Mesenchymal stem cell (in vitro differentiated cells and primary cell): ENCODE data around the gene PTRHD1.

ENCODE experiments used
- DNase-seq: peaks from one replicate; pipeline ENCODE4 v3.0.0-alpha.2; 2013
- H2AFZ ChIP-seq: one replicate; pipeline ENCODE4 v1.6.1; 2013; ENCODE audit warnings: low read depth, mild to moderate bottlenecking, control low read depth, inconsistent platforms, low read length, moderate library complexity
- H2AK5ac ChIP-seq: 2 replicates; pipeline ENCODE4 v1.6.1; 2013; ENCODE audit warnings: low read length, moderate library complexity, mild to moderate bottlenecking, inconsistent platforms; ENCODE audit not compliant: severe bottlenecking
- H2BK120ac ChIP-seq: one replicate; pipeline ENCODE4 v1.6.1; 2013; ENCODE audit warnings: low read depth, mild to moderate bottlenecking, inconsistent platforms, low read length, moderate library complexity
- H2BK12ac ChIP-seq, 2 experiments: one replicate each; pipeline ENCODE4 v1.6.1; 2013; ENCODE audit warnings: inconsistent platforms in 2 of 2, low read length in 2 of 2, mild to moderate bottlenecking in 2 of 2, moderate library complexity in 2 of 2, control low read depth in 1 of 2
- H2BK15ac ChIP-seq: one replicate; pipeline ENCODE4 v1.6.1; 2013; ENCODE audit warnings: mild to moderate bottlenecking, low read depth, inconsistent platforms; ENCODE audit not compliant: poor library complexity, severe bottlenecking
- H2BK5ac ChIP-seq: 2 replicates; pipeline ENCODE4 v1.6.1; 2013; ENCODE audit warnings: low read depth, mild to moderate bottlenecking, low read length, control low read depth, inconsistent platforms; ENCODE audit not compliant: poor library complexity, severe bottlenecking
- H3K14ac ChIP-seq, 2 experiments: one replicate each; pipeline ENCODE4 v1.6.1; 2013; ENCODE audit warnings: inconsistent platforms in 2 of 2, low read length in 2 of 2, control low read depth in 1 of 2, mild to moderate bottlenecking in 1 of 2, moderate library complexity in 1 of 2
- H3K18ac ChIP-seq, 2 experiments: one replicate each; pipeline ENCODE4 v1.6.1; 2013; ENCODE audit warnings: inconsistent platforms in 2 of 2, low read length in 2 of 2, control low read depth in 1 of 2, low read depth in 1 of 2, mild to moderate bottlenecking in 1 of 2
- H3K23ac ChIP-seq, 2 experiments: one replicate each; pipeline ENCODE4 v1.6.1; 2013; ENCODE audit warnings: inconsistent platforms in 2 of 2, low read length in 2 of 2, mild to moderate bottlenecking in 2 of 2, moderate library complexity in 2 of 2, control low read depth in 1 of 2
- H3K27ac ChIP-seq: 2 replicates; pipeline ENCODE4 v1.5.1; 2013; ENCODE audit warnings: mild to moderate bottlenecking, moderate library complexity, low read length, control low read depth, inconsistent platforms; ENCODE audit not compliant: poor library complexity, severe bottlenecking
- H3K27me3 ChIP-seq, 2 experiments: 2 replicates each; pipeline versions ENCODE4 v1.6.1 to v1.7.0; 2013; ENCODE audit warnings: low read length in 2 of 2, mild to moderate bottlenecking in 2 of 2, moderate library complexity in 2 of 2, control low read depth in 1 of 2, inconsistent platforms in 1 of 2; ENCODE audit not compliant: control insufficient read depth in 1 of 2, insufficient read depth in 1 of 2
- H3K36me3 ChIP-seq, 2 experiments: 2 replicates each; pipeline versions ENCODE4 v1.6.1 to v1.7.0; 2013; ENCODE audit warnings: low read length in 2 of 2, control low read depth in 1 of 2, inconsistent platforms in 1 of 2, low read depth in 1 of 2, mild to moderate bottlenecking in 1 of 2; ENCODE audit not compliant: insufficient read depth in 2 of 2, control insufficient read depth in 1 of 2
- H3K4ac ChIP-seq, 2 experiments: one replicate each; pipeline ENCODE4 v1.6.1; 2013; ENCODE audit warnings: inconsistent platforms in 2 of 2, low read length in 2 of 2, mild to moderate bottlenecking in 2 of 2, moderate library complexity in 2 of 2, control low read depth in 1 of 2, low read depth in 1 of 2
- H3K4me1 ChIP-seq: 2 replicates; pipeline ENCODE4 v1.6.1; 2013; ENCODE audit warnings: low read depth, low read length, control low read depth; ENCODE audit not compliant: control insufficient read depth, insufficient read depth
- H3K4me2 ChIP-seq: 2 replicates; pipeline ENCODE4 v1.6.1; 2013; ENCODE audit warnings: low read length, mild to moderate bottlenecking, inconsistent platforms; ENCODE audit not compliant: poor library complexity, severe bottlenecking
- H3K4me3 ChIP-seq, 2 experiments: 2 replicates each; pipeline versions ENCODE4 v1.5.1 to v1.7.0; 2013; ENCODE audit warnings: low read length in 2 of 2, mild to moderate bottlenecking in 2 of 2, control low read depth in 1 of 2, low read depth in 1 of 2; ENCODE audit not compliant: insufficient read depth in 1 of 2
- H3K79me1 ChIP-seq: replicated peaks from 2 replicates; pipeline ENCODE4 v1.6.1; 2013; ENCODE audit warnings: mild to moderate bottlenecking, control low read depth, low read length, inconsistent platforms; ENCODE audit not compliant: poor library complexity, severe bottlenecking
- H3K9ac ChIP-seq: 2 replicates; pipeline ENCODE4 v1.7.0; 2013; ENCODE audit warnings: mild to moderate bottlenecking, low read length, moderate library complexity
- H3K9me3 ChIP-seq: 2 replicates; pipeline ENCODE4 v1.7.0; 2013; ENCODE audit warnings: mild to moderate bottlenecking, low read length; ENCODE audit not compliant: control insufficient read depth
- H4K8ac ChIP-seq: one replicate; pipeline ENCODE4 v1.6.1; 2013; ENCODE audit warnings: inconsistent platforms, mild to moderate bottlenecking, low read length, moderate library complexity
- H4K91ac ChIP-seq: one replicate; pipeline ENCODE4 v1.6.1; 2013; ENCODE audit warnings: mild to moderate bottlenecking, low read length, inconsistent platforms
- whole genome bisulfite sequencing: methylation state at CpG from one replicate; pipeline ENCODE4 v1.1.7; 2013; ENCODE audit warnings: mixed read lengths; 5-methylcytosine and 5-hydroxymethylcytosine counted together

The PTRHD1 gene

GRCh38 chr2:24754985-24755705 is 38.0 kb downstream of the PTRHD1 start:
- no peak overlapping the region for H4K8ac ChIP-seq
- H3K36me3 ChIP-seq = peaks cover 14 to 61% of the 10 kb centered on the region in 2 experiments
- no peak overlapping the region for H3K14ac ChIP-seq
- H2BK5ac ChIP-seq = no peak overlapping the region
- no peak overlapping the region for H3K23ac ChIP-seq
- no peaks in the 10 kb centered on the region for H3K79me1 ChIP-seq
- no peak overlapping the region for H2AK5ac ChIP-seq
- no peak overlapping the region for H2BK120ac ChIP-seq
- H3K9me3 ChIP-seq = no peaks in the 10 kb centered on the region
- no peak overlapping the region for H3K18ac ChIP-seq
- H3K4ac ChIP-seq = no peak overlapping the region
- no peaks in the 10 kb centered on the region for H3K4me1 ChIP-seq
- no peaks in the 10 kb centered on the region for H3K27me3 ChIP-seq
- H3K9ac ChIP-seq = no peak overlapping the region
- no peak overlapping the region for H3K4me3 ChIP-seq
- DNase-seq = no peak
- 91% methylated on average over 3 of the region's 3 CpGs for WGBS
- no peak overlapping the region for H2AFZ ChIP-seq
- H2BK12ac ChIP-seq = no peak overlapping the region
- H2BK15ac ChIP-seq = no peak overlapping the region
- H4K91ac ChIP-seq = no peak overlapping the region
- no peak overlapping the region for H3K4me2 ChIP-seq
- no peak overlapping the region for H3K27ac ChIP-seq

- Histone ChIP-seq H3K4ac (peak overlapping the region in 1 of 2 experiments; percentile 28), H2BK5ac (no peak overlapping the region), H3K79me1 (no peaks in the 10 kb centered on the region), H3K27me3 (no peaks in the 10 kb centered on the region), H3K4me1 (no peaks in the 10 kb centered on the region), H4K8ac (no peak overlapping the region), H3K4me3 (no peak overlapping the region), H3K18ac (no peak overlapping the region), H3K4me2 (no peak overlapping the region), H2BK120ac (no peak overlapping the region), H3K23ac (peak overlapping the region in 1 of 2 experiments; percentile 5), H3K27ac (no peak overlapping the region), H2BK12ac (no peak overlapping the region), H2AFZ (no peak overlapping the region), H3K14ac (peak overlapping the region in 1 of 2 experiments; percentile 55), H3K9me3 (no peaks in the 10 kb centered on the region), H2BK15ac (no peak overlapping the region), H3K36me3 (peaks cover 6 to 34% of the 10 kb centered on the region in 2 experiments), H2AK5ac (no peak overlapping the region), H3K9ac (no peak overlapping the region), H4K91ac (no peak overlapping the region)
- WGBS = 83% methylated on average over 7 of the region's 7 CpGs
- peak; percentile 46 for DNase-seq
Observed at GRCh38 chr2:24749069-24749691, 44.0 kb downstream of the PTRHD1 start.

GRCh38 chr2:24747299-24747698 is 45.9 kb downstream of the PTRHD1 start:
- no peak overlapping the region for H4K8ac ChIP-seq
- H3K9ac ChIP-seq = no peak overlapping the region
- no peak overlapping the region for H3K4me2 ChIP-seq
- H3K79me1 ChIP-seq = no peaks in the 10 kb centered on the region
- H2BK12ac ChIP-seq = no peak overlapping the region
- no peak overlapping the region for H4K91ac ChIP-seq
- no peak overlapping the region for H3K23ac ChIP-seq
- no peak overlapping the region for H3K14ac ChIP-seq
- H2BK15ac ChIP-seq = no peak overlapping the region
- no peak overlapping the region for H2AK5ac ChIP-seq
- no peak overlapping the region for H3K27ac ChIP-seq
- peaks cover 3 to 19% of the 10 kb centered on the region in 2 experiments for H3K36me3 ChIP-seq
- no peak overlapping the region for H3K18ac ChIP-seq
- 98% methylated on average over 3 of the region's 3 CpGs for WGBS
- H3K27me3 ChIP-seq = no peaks in the 10 kb centered on the region
- H2AFZ ChIP-seq = no peak overlapping the region
- H2BK5ac ChIP-seq = no peak overlapping the region
- H3K9me3 ChIP-seq = no peaks in the 10 kb centered on the region
- no peak overlapping the region for H3K4ac ChIP-seq
- H3K4me3 ChIP-seq = no peak overlapping the region
- no peak overlapping the region for H2BK120ac ChIP-seq
- DNase-seq = no peak
- no peaks in the 10 kb centered on the region for H3K4me1 ChIP-seq

GRCh38 chr2:24745825-24746224 is 47.4 kb downstream of the PTRHD1 start:
- Histone ChIP-seq H2BK5ac (no peak overlapping the region), H3K9ac (no peak overlapping the region), H3K9me3 (no peaks in the 10 kb centered on the region), H3K23ac (no peak overlapping the region), H3K27ac (no peak overlapping the region), H3K4me1 (no peaks in the 10 kb centered on the region), H2AFZ (no peak overlapping the region), H3K4me3 (no peak overlapping the region), H3K4ac (no peak overlapping the region), H2BK12ac (no peak overlapping the region), H4K8ac (no peak overlapping the region), H2BK120ac (no peak overlapping the region), H3K18ac (no peak overlapping the region), H3K14ac (no peak overlapping the region), H3K79me1 (no peaks in the 10 kb centered on the region), H3K27me3 (no peaks in the 10 kb centered on the region), H4K91ac (no peak overlapping the region), H2BK15ac (no peak overlapping the region), H3K4me2 (no peak overlapping the region), H2AK5ac (no peak overlapping the region), H3K36me3 (peaks cover 5 to 27% of the 10 kb centered on the region in 2 experiments)
- WGBS = 92% methylated on average over 2 of the region's 2 CpGs
- DNase-seq = no peak
